Measurements from ENCODE around the gene UGT3A2.
"Not testable (repeated sequence)": the region's sequence is repeated elsewhere in the genome, so short reads cannot be mapped to it uniquely, and the experiment has no call there.

UGT3A2 gene

GRCh38 chr5:36049949-36050348 lies 16.7 kb downstream of the UGT3A2 start:
- DNase-seq: no peak

DNA sequence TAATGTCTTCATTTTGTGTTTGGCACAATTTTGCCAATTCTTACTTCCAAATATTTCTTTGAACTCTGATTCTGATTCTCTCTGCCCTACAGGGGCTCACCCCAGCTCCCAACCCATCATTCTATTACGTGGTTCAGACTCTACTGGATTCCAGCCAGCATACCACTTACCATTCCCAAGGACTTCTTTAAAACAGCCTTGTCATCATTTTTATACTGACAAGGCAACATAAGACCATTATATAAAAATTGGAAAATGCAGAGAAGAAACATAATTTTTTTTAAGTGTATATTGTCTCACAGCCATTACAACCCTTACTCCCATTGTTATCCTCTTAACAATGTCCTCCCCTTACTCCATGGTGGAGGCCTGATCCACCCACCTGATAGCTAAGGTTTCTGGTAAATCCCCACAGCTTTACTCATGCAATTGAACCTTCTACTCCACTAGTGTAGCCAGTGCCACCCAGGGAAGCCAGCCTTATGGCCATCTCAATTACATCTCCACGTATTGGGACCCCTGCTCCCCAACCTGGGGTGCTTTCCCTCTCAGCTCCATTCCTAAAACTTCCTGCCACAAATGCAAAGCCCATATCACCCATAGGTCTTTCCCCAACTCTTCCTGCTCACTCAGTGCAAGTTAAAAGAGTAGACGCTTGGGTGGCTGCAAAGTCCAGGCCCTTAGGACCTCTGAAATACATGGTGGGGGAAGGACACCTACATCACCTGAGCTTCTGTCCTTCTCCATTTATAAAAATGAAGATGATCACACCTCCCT lies 19.1 kb downstream of the UGT3A2 start:
- DNase-seq: no peak

GRCh38 chr5:36045895-36046294 lies 20.8 kb downstream of the UGT3A2 start:
- DNase-seq: no peak

GRCh38 chr5:36041537-36041845 lies 25.2 kb downstream of the UGT3A2 start:
- DNase-seq: no peak

DNA sequence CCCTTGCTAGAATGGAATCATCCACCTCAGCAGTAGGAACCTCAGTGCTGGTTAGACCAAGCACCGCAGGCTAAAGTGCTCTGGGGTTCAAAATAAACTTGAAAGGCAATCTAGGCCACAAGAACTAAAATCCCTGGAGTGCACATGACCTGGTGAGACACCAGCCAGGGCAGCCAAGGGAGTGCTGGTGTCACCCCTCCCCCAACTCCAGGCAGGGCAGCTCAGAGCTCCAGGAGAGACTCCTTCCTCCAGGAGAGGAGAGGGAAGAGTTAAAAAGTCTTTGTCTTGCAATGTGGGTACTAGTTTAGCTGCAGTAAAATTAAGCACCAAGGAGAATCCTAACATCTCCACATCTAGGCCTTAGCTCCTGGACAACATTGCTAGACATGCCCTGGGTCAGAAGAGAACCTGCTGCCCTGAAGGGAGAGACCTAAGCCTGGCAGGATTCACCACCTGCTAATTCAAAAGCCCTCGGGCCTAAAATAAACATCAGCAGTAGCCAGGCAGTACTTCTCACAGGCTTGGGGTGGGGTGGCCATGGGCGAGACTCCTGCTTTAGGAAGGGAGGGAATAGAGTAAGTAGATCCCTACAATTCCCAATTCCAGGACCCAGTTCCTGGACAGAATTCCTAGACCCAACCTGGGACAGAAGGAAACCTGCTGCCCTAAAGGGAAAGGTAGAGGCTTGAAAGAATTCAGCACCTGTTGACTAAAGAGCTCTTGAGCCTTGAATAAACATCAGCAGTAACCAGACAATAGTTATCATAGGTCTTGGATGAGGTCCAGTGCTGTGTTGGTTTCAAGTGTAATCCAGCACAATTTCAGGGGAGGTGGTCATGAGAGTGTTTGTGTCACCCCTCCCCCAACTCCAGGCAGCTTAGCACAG lies 25.8 kb downstream of the UGT3A2 start:
- DNase-seq: peak; percentile 96

GRCh38 chr5:36035696-36036095 lies 31.0 kb downstream of the UGT3A2 start:
- no peak for DNase-seq

DNA sequence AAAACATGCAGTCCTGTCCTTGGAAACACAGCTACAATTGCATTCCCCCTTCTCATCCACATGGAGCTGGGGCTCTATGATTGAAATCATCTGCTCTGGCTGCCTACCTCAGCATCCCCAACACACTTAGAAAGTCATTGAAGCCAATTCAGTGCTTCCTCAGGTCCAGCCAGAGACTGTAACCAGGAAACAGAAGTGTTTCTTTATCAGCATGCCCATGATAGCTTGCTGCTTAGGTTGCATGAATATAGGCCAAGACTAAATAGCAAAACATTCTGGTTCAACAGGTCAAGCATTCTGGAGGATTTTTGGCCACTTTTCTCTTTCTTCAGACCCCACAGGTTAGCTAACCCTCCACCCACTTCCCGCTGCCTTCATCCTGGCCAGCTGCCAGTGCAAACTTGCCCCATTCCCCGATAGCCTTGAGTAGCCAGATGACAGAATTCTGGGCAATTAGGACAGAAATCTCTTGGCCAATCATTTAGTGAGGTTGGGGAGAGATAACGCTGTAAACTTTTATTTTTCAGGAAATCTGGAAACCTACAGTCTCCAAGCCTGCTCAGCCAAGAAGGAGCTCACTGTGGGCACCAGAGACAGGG lies 32.0 kb downstream of the UGT3A2 start:
- not testable (repeated sequence) for DNase-seq

- peak; percentile 7 for DNase-seq
Measured at GRCh38 chr5:36033486-36033885, 33.2 kb downstream of the UGT3A2 start.

DNA sequence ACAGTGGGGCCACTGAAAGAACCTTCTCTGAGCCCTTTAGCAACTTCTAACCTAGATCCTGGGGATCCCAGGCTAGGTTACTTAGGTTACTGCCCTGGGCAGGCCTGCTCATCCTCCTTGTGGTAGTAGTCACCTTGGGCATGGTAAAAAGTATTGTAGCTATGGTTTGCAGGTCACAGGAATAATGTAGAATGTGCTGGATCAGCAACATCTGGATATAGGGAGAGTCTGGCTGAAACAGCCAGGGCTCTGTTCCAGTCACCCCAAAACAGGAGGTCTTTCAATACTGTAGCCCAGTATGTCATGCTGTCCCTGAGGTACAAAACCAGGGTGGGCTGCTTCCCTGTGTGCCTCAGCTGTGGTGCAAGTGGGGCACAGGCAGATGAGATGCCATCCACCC lies 33.6 kb downstream of the UGT3A2 start:
- DNase-seq: no peak

DNA sequence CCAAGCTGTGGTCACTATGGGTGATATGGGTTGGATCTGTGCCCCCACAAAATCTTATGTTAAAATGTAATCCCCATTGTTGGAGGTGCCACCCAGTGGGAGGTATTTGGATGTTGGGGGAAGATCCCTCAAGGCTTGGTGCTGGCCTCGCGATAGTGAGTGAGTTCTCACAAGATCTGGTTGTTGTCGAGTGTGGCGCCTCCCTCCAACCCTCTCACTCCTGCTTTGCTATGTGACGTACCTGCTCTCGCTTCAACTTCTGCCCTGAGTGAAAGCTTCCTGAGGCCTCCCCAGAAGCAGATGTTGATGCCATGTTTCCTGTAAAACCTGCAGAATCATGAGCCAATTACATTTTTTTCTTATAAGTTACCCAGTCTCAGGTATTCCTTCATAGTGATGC lies 35.5 kb downstream of the UGT3A2 start:
- no peak for DNase-seq

- DNase-seq: no peak
Measured at GRCh38 chr5:36029914-36030313, 36.8 kb downstream of the UGT3A2 start.

DNA sequence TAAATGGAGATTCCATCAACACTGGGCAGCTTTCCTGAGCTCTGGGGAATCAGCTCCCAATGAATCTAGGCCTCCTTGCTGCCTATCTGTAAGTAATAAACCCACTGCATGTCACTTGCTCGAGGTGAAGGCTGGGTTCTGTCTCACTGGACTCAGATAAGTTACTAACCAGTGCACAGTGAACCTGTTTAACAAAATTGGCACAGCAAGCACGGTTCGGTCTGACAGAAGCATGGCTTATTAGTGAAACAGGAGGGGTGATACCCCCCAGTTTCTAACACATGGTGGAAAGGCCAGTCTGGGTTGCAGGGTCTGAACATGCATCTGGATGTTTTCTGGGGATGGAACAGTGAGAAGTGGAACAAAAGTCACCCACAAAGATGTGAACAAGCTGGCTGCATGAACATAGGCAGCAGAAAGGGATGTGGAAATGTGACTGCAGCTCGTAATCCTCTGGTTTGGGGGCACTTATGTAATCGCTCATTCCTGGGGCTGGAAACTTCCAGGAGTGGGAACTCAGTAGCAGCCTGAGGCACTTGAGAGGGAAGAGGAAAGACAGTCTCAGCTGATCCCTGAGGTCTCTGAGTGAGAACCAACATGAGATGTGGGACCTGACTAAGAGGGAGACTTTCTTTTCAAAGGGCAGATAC lies 37.7 kb downstream of the UGT3A2 start:
- DNase-seq: no peak

DNA sequence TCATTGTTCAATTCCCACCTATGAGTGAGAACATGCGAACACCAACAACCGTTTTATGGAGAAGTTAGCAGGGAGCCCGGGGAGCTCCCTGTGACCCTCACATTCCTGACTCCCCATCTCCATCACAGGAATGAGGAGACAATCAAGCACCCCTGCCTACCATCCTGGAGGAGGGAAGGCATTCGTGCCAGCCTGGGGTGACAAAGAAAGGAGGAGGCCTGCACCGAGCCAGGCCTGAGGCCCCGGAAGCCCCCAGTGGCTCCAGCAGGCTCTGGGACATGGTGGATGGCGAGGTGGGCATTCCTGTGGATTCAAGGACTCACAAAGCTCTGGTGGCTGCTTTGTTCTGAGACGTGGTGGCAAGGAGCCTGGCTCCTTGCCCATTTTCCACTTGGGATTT lies 39.0 kb downstream of the UGT3A2 start:
- DNase-seq: no peak

GRCh38 chr5:36026706-36027465 lies 39.8 kb downstream of the UGT3A2 start:
- no peak for DNase-seq

- not testable (repeated sequence) for DNase-seq
Measured at GRCh38 chr5:36022246-36022645, 44.4 kb downstream of the UGT3A2 start.

GRCh38 chr5:36019584-36019983 lies 47.1 kb downstream of the UGT3A2 start:
- DNase-seq: not testable (repeated sequence)

DNA sequence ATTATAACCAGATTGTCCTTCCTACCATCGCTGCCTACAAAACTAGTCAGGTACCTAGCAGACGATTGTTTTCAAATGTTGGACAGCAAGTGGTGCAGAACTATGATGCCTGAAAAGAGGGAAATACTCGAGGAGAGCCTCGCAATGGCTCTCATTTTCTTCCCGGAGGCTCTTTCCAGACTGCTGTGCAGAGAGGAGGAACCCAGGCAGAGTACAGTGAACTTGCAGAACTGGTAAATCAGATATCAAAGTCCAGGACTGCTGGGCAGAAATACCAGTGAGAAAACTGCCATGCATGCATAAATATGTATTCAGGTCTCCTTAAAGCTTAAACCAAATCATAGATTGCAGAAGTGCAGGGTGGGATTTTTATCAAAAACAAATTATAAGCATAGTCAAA lies 49.1 kb downstream of the UGT3A2 start:
- no peak for DNase-seq

- no peak for DNase-seq
Measured at GRCh38 chr5:36017004-36017403, 49.7 kb downstream of the UGT3A2 start.

GRCh38 chr5:36013182-36013581 lies 53.5 kb downstream of the UGT3A2 start:
- DNase-seq: no peak

DNA sequence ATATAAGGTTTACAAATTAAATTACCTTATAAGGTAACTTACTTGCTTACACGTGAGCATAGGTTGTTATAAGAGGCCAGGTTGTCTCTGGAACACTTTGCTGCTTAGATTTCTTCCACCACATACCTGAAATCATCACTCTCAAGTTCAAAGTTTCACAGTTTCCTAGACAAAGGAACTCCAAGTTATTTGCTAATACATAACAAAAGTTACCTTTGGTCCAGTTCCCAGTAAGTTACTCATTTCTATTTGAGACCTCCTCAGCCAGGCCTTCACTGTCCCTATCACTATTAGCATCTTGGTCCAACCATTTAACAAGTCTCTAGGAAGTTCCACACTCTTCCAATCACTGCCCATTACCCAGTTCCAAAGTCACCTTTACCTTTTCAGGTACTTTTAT lies 57.0 kb downstream of the UGT3A2 start:
- DNase-seq: no peak

DNA sequence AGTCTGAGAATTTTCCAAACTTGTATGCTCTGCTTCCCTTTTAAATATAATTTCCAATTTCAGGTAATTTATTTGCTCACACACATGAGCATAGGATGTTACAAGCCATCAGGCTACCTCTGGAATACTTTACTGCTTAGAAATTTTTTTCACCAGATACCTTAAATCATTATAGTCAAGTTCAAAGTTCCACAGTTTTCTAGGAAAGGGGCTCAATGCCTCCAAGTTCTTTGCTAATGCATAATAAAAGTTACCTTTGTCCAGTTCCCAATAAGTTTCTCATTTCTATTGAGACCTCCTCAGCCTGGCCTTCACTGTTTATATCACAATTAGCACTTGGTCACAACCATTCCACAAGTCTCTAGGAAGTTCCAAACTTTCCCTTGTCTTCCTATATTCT lies 59.3 kb downstream of the UGT3A2 start:
- DNase-seq: no peak

- DNase-seq: no peak
Measured at GRCh38 chr5:36006163-36006562, 60.5 kb downstream of the UGT3A2 start.

DNA sequence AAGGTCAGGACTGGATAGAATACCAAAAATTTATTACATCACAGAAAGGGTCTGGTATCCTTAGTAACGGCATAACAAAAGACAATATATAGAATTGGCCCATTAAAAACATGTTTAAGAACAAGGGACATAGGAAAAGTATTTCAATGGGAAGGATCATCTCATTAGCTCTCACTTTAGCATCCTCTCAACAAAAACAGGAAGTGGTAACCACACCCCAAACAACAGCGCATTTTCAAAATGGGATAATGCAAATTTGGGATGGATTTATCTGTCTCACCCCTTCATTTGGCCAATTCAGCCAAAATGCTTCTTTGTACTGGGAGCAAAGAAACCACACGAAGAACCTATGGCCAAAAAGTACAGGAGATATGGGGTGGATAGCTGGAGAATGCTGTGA lies 65.7 kb downstream of the UGT3A2 start:
- DNase-seq: no peak

Measured in NCI-H774 (cell line).